HepG2 (cell line): Measurements from ENCODE around the gene PAPPA2. TPM values are rescaled to one million over a fixed set of nuclear protein-coding genes. Genes with fewer than 3 reads are reported as not detected.

Experiments used
- ATAC-seq: fragments of 200-7000 bp; cut with Tn5 transposase; 3 replicates; pipeline ENCODE4 v1.9.1; 2020; ENCODE audit warnings: mild to moderate bottlenecking, moderate library complexity
- BruUV-seq: library from RNA; stranded (reverse); fragments of 400-500 nt; replicated peaks from 2 replicates; lab custom pipeline; 2021; lab: Mats Ljungman, UMichigan
- CTCF ChIA-PET: fragments of 300-600 bp; formaldehyde crosslinking; extraction: SDS; loops from one replicate; lab custom pipeline; 2021; ENCODE audit warnings: low total read pairs, inconsistent platforms, low intra/inter-chr PET ratio; lab: Yijun Ruan, JAX
- POLR2A ChIA-PET: fragments of 350-600 bp; sonication (Branson Sonifier 250); formaldehyde crosslinking; loops from one replicate; lab custom pipeline; 2020; ENCODE audit warnings: antibody characterized with exemption, inconsistent platforms; lab: Yijun Ruan, JAX
- DNase-seq: peaks from one replicate; pipeline ENCODE4 v3.0.0-alpha.2; 2015; ENCODE audit warnings: low spot score
- FAIRE-seq: peaks from 3 replicates; lab custom pipeline; 2011; peaks lifted over from hg19 to GRCh38; lab: Jason Lieb, UNC
- H2AFZ ChIP-seq: one replicate; pipeline ENCODE4 v1.6.1; 2011; ENCODE audit warnings: low read length, inconsistent platforms
- H3K27ac ChIP-seq: fragments of 300-600 bp; 3 replicates; pipeline ENCODE4 v1.8.0; 2011; ENCODE audit warnings: mixed run types, mild to moderate bottlenecking, mixed read lengths, low read length, inconsistent platforms; ENCODE audit not compliant: insufficient read depth; ENCODE audit errors: extremely low read length
- H3K27me3 ChIP-seq, 2 experiments: fragments of 200-600 bp in 1 of 2; 2 replicates in 1 of 2; 3 replicates in 1 of 2; pipeline versions ENCODE4 v1.6.0 to v1.8.0; 2011; ENCODE audit warnings: low read length in 2 of 2, mild to moderate bottlenecking in 2 of 2, moderate library complexity in 2 of 2, inconsistent platforms in 1 of 2; ENCODE audit not compliant: insufficient read depth in 2 of 2, control insufficient read depth in 1 of 2
- H3K36me3 ChIP-seq, 2 experiments: fragments of 200-600 bp in 1 of 2; replicated peaks in 1 of 2; 2 replicates in 1 of 2; 3 replicates in 1 of 2; pipeline versions ENCODE4 v1.5.1 to v1.8.0; 2011; ENCODE audit warnings: low read length in 2 of 2, inconsistent platforms in 1 of 2; ENCODE audit not compliant: insufficient read depth in 2 of 2, control insufficient read depth in 1 of 2
- H3K4me1 ChIP-seq: 2 replicates; pipeline ENCODE4 v1.5.1; 2012; ENCODE audit warnings: low read length, inconsistent platforms; ENCODE audit not compliant: insufficient read depth
- H3K4me2 ChIP-seq: 2 replicates; pipeline ENCODE4 v1.6.0; 2011; ENCODE audit warnings: low read depth, low read length, inconsistent platforms
- H3K4me3 ChIP-seq, 3 experiments: fragments of 200-600 bp in 1 of 3; sonication (generic), shearing (Covaris generic) in 1 of 3; replicated peaks in 1 of 3; 2 replicates each; pipeline ENCODE4 v1.5.1; 2011 to 2016; ENCODE audit warnings: low read length in 3 of 3, inconsistent platforms in 2 of 3, low read depth in 2 of 3, mild to moderate bottlenecking in 2 of 3, control low read depth in 1 of 3, mixed read lengths in 1 of 3; ENCODE audit not compliant: insufficient read depth in 1 of 3
- H3K79me2 ChIP-seq: one replicate; pipeline ENCODE4 v1.6.1; 2011; ENCODE audit warnings: low read length, inconsistent platforms; ENCODE audit not compliant: insufficient read depth
- H3K9ac ChIP-seq: 2 replicates; pipeline ENCODE4 v1.6.0; 2011; ENCODE audit warnings: mild to moderate bottlenecking, low read depth, low read length, inconsistent platforms; ENCODE audit not compliant: insufficient read depth
- H3K9me3 ChIP-seq: 2 replicates; pipeline ENCODE4 v1.5.1; 2012; ENCODE audit warnings: mild to moderate bottlenecking, low read length
- H4K20me1 ChIP-seq: 2 replicates; pipeline ENCODE4 v1.6.0; 2011; ENCODE audit warnings: inconsistent platforms, mild to moderate bottlenecking, low read length, moderate library complexity; ENCODE audit not compliant: insufficient read depth
- AGO2 ChIP-seq: fragments of 200-400 bp; formaldehyde crosslinking; optimal IDR thresholded peaks from 2 replicates; pipeline ENCODE3; 2017; ENCODE audit warnings: mild to moderate bottlenecking, low read depth, low read length, moderate library complexity
- E2F2 ChIP-seq: sonication (generic); formaldehyde crosslinking; IDR thresholded peaks from 2 replicates; pipeline ENCODE4 v1.4.0; 2020; ENCODE audit warnings: missing genetic modification reagents, borderline replicate concordance
- FOSL1 ChIP-seq: sonication (generic); formaldehyde crosslinking; IDR thresholded peaks from 2 replicates; pipeline ENCODE4 v1.9.0; 2021; ENCODE audit warnings: missing genetic modification reagents, borderline replicate concordance
- GABPA ChIP-seq, 2 experiments: IDR thresholded peaks; 2 replicates each; pipeline ENCODE4 v1.6.1; 2011 to 2016; ENCODE audit warnings: low read depth in 2 of 2, low read length in 1 of 2, missing biosample characterization in 1 of 2, missing genetic modification characterization in 1 of 2
- MTERF4 ChIP-seq: sonication (generic); formaldehyde crosslinking; IDR thresholded peaks from 2 replicates; pipeline ENCODE4 v1.8.0; 2023; ENCODE audit warnings: mild to moderate bottlenecking, missing genetic modification reagents
- PAXIP1 ChIP-seq: sonication (generic); formaldehyde crosslinking; conservative IDR thresholded peaks from 2 replicates; pipeline ENCODE4 v1.4.0; 2020; ENCODE audit warnings: mild to moderate bottlenecking, missing genetic modification reagents, moderate library complexity
- PITX1 ChIP-seq: sonication (generic); formaldehyde crosslinking; IDR thresholded peaks from 2 replicates; pipeline ENCODE4 v1.5.1; 2020; ENCODE audit warnings: mild to moderate bottlenecking, missing genetic modification reagents
- RFX5 ChIP-seq: IDR thresholded peaks from 2 replicates; pipeline ENCODE4 v1.6.1; 2011; ENCODE audit warnings: low read depth, low read length, improper control_type of control experiment
- TMF1 ChIP-seq: sonication (generic); formaldehyde crosslinking; IDR thresholded peaks from 2 replicates; pipeline ENCODE4 v1.8.1; 2022; ENCODE audit warnings: low read depth, missing genetic modification reagents
- ZBTB14 ChIP-seq: sonication (generic); formaldehyde crosslinking; IDR thresholded peaks from 2 replicates; pipeline ENCODE4 v1.4.0; 2020; ENCODE audit warnings: missing genetic modification reagents
- ZNF207 ChIP-seq: fragments of 450-650 bp; IDR thresholded peaks from 2 replicates; pipeline ENCODE4 v1.6.1; 2016; ENCODE audit warnings: antibody characterized with exemption, borderline replicate concordance
- ZNF496 ChIP-seq: sonication (generic); formaldehyde crosslinking; IDR thresholded peaks from 2 replicates; pipeline ENCODE4 v1.8.1; 2023; ENCODE audit warnings: mild to moderate bottlenecking, moderate library complexity, missing genetic modification reagents; ENCODE audit not compliant: insufficient replicate concordance
- ZNF691 ChIP-seq: sonication (generic); formaldehyde crosslinking; IDR thresholded peaks from 2 replicates; pipeline ENCODE4 v1.4.0; 2020; ENCODE audit warnings: missing genetic modification reagents, low read depth, mild to moderate bottlenecking, borderline replicate concordance
- WGBS: methylation state at CpG from one replicate; pipeline ENCODE4 v1.1.6; 2017; ENCODE audit warnings: low lambda C conversion rate; 5-methylcytosine and 5-hydroxymethylcytosine counted together
- in situ Hi-C: cut with HindIII; loops from 2 replicates; pipeline ENCODE4 v1.10.0; 2017; ENCODE audit warnings: low pct_unique_long_range_greater_than_20kb; ENCODE audit not compliant: extremely low pct_ligation_motif_present
- intact Hi-C: fragments of 100-400 bp; cut with micrococcal nuclease; formaldehyde crosslinking; loops from one replicate; pipeline ENCODE4 v1.10.0; 2022; ENCODE audit not compliant: unreplicated experiment
- polyA plus RNA-seq, 8 experiments: library from polyadenylated mRNA; depleted of rRNA in 3 of 8; stranded (reverse) in 7 of 8; unstranded in 1 of 8; fragments of >200 nt; fragmentation: Illumina TruSeq in 4 of 8; extraction: Trizol in 4 of 8; gene quantifications; 2 replicates each; pipeline versions ENCODE4 v1.2.1 to v1.2.3, GENCODE V29; 2011 to 2016; ENCODE audit warnings: low read depth in 4 of 8, missing spikeins in 1 of 8, mixed read lengths in 1 of 8; ENCODE audit not compliant: insufficient read depth in 1 of 8
- total RNA-seq, 5 experiments: library from RNA; depleted of rRNA; stranded (reverse); fragments of >200 nt; fragmentation: Illumina TruSeq; extraction: Trizol; gene quantifications; 2 replicates each; pipeline ENCODE4 v1.2.3, GENCODE V29; 2016; ENCODE audit warnings: low read depth in 1 of 5

PAPPA2 gene
- total and polyA plus RNA-seq, 2 of the 13 experiments (the other 11 are each of a cell fraction or from before 2014, with no cell fraction given), result 0.01 TPM; not detected in 1

- Histone ChIP-seq H3K27me3 (no peaks in the 10 kb centered on the region), H3K4me2 (no peak overlapping the region), H3K79me2 (no peaks in the 10 kb centered on the region), H4K20me1 (no peaks in the 10 kb centered on the region), H3K4me1 (no peaks in the 10 kb centered on the region), H2AFZ (no peak overlapping the region), H3K4me3 (no peak overlapping the region), H3K27ac (no peak overlapping the region), H3K9me3 (0 out of 2 replicates have a peak, but pooled peaks cover 5% of the 10 kb centered on the region), H3K36me3 (no peaks in the 10 kb centered on the region), H3K9ac (no peak overlapping the region)
- TF ChIP-seq RFX5 (no peak), GABPA (IDR thresholded peaks at IDR 0.05; ENCODE audit: low read depth, low read length) (no peak), GABPA (CRISPR knock-in tag; IDR thresholded peaks at IDR 0.05; ENCODE audit: low read depth) (no peak), ZBTB14 (CRISPR knock-in tag) (no peak), ZNF207 (no peak), PAXIP1 (CRISPR knock-in tag) (no peak), FOSL1 (CRISPR knock-in tag) (no peak), ZNF691 (CRISPR knock-in tag) (no peak), ZNF496 (CRISPR knock-in tag) (no peak), PITX1 (no peak), MTERF4 (CRISPR knock-in tag) (no peak), E2F2 (no peak), TMF1 (no peak), AGO2 (no peak)
- FAIRE-seq (no peak), DNase-seq (no peak), ATAC-seq (no peak)
- in situ Hi-C loops, result no loop called here
- BruUV-seq, result no TSS peak
- intact Hi-C loops, result no loop called here
- POLR2A ChIA-PET, result no interaction called here
- 4% methylated on average over 3 of the region's 3 CpGs for WGBS
- CTCF ChIA-PET, result no interaction called here
Observed at GRCh38 chr1:176579087-176579486, 116.1 kb downstream of the PAPPA2 start.
